Erythroblast (primary cell): ENCODE results near the gene AFAP1L1.

ENCODE experiments used
- GATA1 ChIP-seq: IDR thresholded peaks from 2 replicates; pipeline ENCODE4 v1.6.1; 2011; ENCODE audit warnings: low read depth, mild to moderate bottlenecking, control low read depth, low read length, moderate library complexity
- POLR2A ChIP-seq: IDR thresholded peaks from 2 replicates; pipeline ENCODE4 v1.6.1; 2011; ENCODE audit warnings: mild to moderate bottlenecking, low read length

DNA sequence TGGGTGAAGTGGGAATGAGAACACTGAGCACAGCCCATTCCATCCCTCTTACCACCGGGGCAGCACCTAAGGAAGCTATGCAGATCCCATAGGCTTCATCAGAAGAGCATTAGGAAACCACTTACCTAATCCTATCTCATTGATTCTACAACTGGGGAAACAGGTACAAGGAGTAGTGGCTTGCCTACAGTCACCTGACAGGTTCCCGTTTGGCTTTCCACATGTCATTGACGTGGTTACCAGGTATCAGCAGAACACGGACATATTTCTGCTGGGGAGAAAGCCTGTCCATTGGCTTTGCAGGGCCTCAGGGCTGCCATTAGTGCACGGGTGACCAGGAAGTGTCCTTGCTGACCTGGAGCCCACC lies 11.3 kb downstream of the AFAP1L1 start:
- no peak for TF ChIP-seq POLR2A
- no peak for TF ChIP-seq GATA1
